DOHH2 (cell line): ENCODE data around the gene PLXND1.

Source experiments
- CTCF ChIP-seq: fragments of 200-600 bp; sonication (generic); IDR thresholded peaks from one replicate; pipeline ENCODE4 v1.5.1; 2014; ENCODE audit warnings: antibody characterized with exemption, mild to moderate bottlenecking, low read depth, low read length; ENCODE audit not compliant: poor library complexity, severe bottlenecking
- EZH2phosphoT487 ChIP-seq: fragments of 200-600 bp; sonication (generic); IDR thresholded peaks from 2 replicates; pipeline ENCODE4 v1.6.1; 2017; ENCODE audit warnings: borderline replicate concordance, mild to moderate bottlenecking, antibody characterized with exemption, low read length, moderate library complexity, mixed read lengths

DNA sequence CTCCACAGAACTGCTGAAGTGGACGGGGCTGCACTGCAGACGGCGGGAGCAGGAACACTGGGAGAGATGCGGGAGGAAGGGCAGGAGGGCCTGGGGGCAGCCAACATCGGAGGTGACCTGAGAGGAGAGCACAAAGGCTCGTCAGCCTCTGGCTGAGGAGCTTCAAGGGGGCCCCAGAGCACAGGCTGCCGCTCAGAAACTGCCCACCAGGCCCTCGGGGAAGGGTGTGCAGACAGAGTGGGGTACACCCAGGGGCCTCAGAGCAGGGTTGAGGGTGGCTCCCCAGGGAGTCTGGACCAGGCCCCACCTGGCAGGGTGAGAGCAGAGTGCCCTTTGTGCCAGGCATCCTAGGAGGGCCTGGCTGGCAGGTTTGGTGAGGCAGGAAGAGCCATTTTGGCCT, 92.8 kb downstream of the PLXND1 start:
- no peak for TF ChIP-seq CTCF
- TF ChIP-seq EZH2phosphoT487: no peak
